Measurements from ENCODE around the gene OMP.

DNA sequence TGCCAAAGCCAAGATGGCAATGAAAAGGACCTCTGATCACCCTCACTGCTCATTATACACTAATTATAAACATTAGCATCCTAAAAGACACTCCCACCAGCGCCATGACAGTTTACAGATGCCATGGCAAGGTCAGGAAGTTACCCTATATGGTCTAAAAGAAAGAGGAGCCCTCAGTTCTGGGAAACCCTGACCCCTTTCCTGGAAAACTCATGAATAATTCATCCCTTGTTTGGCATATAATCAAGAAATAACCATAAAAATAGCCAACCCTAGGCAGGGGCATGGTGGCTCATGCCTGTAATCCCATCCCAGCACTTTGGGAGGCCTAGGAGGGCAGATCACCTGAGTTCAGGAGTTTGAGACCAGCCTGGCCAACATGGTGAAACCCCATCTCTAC is 48.6 kb upstream of the OMP start:
- TF ChIP-seq POLR2A (IDR thresholded peaks at IDR 0.05) = no peak
- TF ChIP-seq, protein P1, sequence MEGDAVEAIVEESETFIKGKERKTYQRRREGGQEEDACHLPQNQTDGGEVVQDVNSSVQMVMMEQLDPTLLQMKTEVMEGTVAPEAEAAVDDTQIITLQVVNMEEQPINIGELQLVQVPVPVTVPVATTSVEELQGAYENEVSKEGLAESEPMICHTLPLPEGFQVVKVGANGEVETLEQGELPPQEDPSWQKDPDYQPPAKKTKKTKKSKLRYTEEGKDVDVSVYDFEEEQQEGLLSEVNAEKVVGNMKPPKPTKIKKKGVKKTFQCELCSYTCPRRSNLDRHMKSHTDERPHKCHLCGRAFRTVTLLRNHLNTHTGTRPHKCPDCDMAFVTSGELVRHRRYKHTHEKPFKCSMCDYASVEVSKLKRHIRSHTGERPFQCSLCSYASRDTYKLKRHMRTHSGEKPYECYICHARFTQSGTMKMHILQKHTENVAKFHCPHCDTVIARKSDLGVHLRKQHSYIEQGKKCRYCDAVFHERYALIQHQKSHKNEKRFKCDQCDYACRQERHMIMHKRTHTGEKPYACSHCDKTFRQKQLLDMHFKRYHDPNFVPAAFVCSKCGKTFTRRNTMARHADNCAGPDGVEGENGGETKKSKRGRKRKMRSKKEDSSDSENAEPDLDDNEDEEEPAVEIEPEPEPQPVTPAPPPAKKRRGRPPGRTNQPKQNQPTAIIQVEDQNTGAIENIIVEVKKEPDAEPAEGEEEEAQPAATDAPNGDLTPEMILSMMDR (IDR thresholded peaks at IDR 0.05) = no peak
- TF ChIP-seq POLR2AphosphoS5 (IDR thresholded peaks at IDR 0.05) = no peak
